K562 (cell line): Measurements from ENCODE around the gene CD300LB. TPM values are rescaled to one million over a fixed set of nuclear protein-coding genes. Genes with fewer than 3 reads are reported as not detected.

Experiments used
- BHLHE40 ChIP-seq: IDR thresholded peaks from 2 replicates; pipeline ENCODE4 v1.6.1; 2011; ENCODE audit warnings: low read length, improper control_type of control experiment
- CBX1 ChIP-seq: sonication (generic); IDR thresholded peaks from 2 replicates; pipeline ENCODE4 v1.6.1; 2016; ENCODE audit warnings: antibody characterized with exemption, low read depth, mild to moderate bottlenecking
- ELK3 ChIP-seq: fragments of 450-650 bp; formaldehyde crosslinking; IDR thresholded peaks from 2 replicates; pipeline ENCODE4 v1.4.0; 2020; ENCODE audit warnings: mild to moderate bottlenecking
- GABPA ChIP-seq: fragments of 200-800 bp; sonication (Bioruptor generic); conservative IDR thresholded peaks from 2 replicates; pipeline ENCODE4 v1.6.1; 2016; ENCODE audit warnings: low read depth, missing genetic modification characterization, missing compliant biosample characterization
- HSF4 ChIP-seq: fragments of 250-450 bp; sonication (Bioruptor Pico); IDR thresholded peaks from 2 replicates; pipeline ENCODE4 v2.1.2; 2022; ENCODE audit warnings: mild to moderate bottlenecking, moderate library complexity, borderline replicate concordance
- JUNB ChIP-seq: fragments of 450-650 bp; formaldehyde crosslinking; conservative IDR thresholded peaks from 2 replicates; pipeline ENCODE4 v1.4.0; 2020; ENCODE audit warnings: mild to moderate bottlenecking
- MAX ChIP-seq: sonication (generic); formaldehyde crosslinking; IDR thresholded peaks from 2 replicates; pipeline ENCODE4 v1.9.0; 2022; ENCODE audit warnings: mild to moderate bottlenecking, missing genetic modification reagents
- TFAP4 ChIP-seq: sonication (generic); formaldehyde crosslinking; IDR thresholded peaks from 2 replicates; pipeline ENCODE4 v1.8.0; 2022; ENCODE audit warnings: missing genetic modification reagents, mild to moderate bottlenecking, moderate library complexity, borderline replicate concordance
- ZBED1 ChIP-seq: IDR thresholded peaks from 2 replicates; pipeline ENCODE4 v1.6.1; 2014
- ZBTB43 ChIP-seq: sonication (generic); formaldehyde crosslinking; IDR thresholded peaks from 2 replicates; pipeline ENCODE4 v1.8.0; 2023; ENCODE audit warnings: mild to moderate bottlenecking, missing genetic modification reagents
- ZEB2 ChIP-seq: fragments of 450-650 bp; IDR thresholded peaks from 2 replicates; pipeline ENCODE4 v1.6.1; 2016
- ZNF311 ChIP-seq: fragments of 250-450 bp; sonication (Bioruptor Pico); IDR thresholded peaks from 2 replicates; pipeline ENCODE4 v1.4.0; 2020; ENCODE audit warnings: mild to moderate bottlenecking, moderate library complexity
- ZNF318 ChIP-seq, 2 experiments: fragments of 450-650 bp; IDR thresholded peaks; 2 replicates each; pipeline ENCODE4 v1.6.1; 2016; ENCODE audit warnings: mild to moderate bottlenecking in 2 of 2, borderline replicate concordance in 1 of 2, low read depth in 1 of 2, moderate library complexity in 1 of 2
- polyA plus RNA-seq, 8 experiments: library from polyadenylated mRNA; depleted of rRNA in 4 of 8; stranded (reverse) in 5 of 8; unstranded in 3 of 8; fragments of >200 nt; fragmentation: Nextera tagmentation in 2 of 8; fragmentation: Illumina TruSeq in 1 of 8; extraction: Ambion mirVana in 2 of 8; extraction: Trizol in 1 of 8; gene quantifications; 2 replicates each; pipeline versions ENCODE4 v1.2.1 to v1.2.3, GENCODE V29; 2011 to 2014; ENCODE audit warnings: inconsistent platforms in 1 of 8, missing spikeins in 1 of 8
- total RNA-seq, 7 experiments: library from RNA; depleted of rRNA in 6 of 7; stranded (reverse); fragments of >200 nt in 6 of 7; fragmentation: Illumina TruSeq in 2 of 7; extraction: Trizol in 2 of 7; gene quantifications; 2 replicates each; pipeline versions ENCODE4 v1.2.1 to v1.2.3, GENCODE V29; 2011 to 2021; ENCODE audit warnings: low replicate concordance in 1 of 7

The CD300LB gene
- total and polyA plus RNA-seq, 9 of the 15 experiments (the other 6 are each of a cell fraction or from before 2014, with no cell fraction given), result not detected

- TF ChIP-seq ZNF311 (CRISPR knock-in tag) (no peak), HSF4 (no peak), ZEB2 (peak; percentile 44; the same call in 1 of the 2 replicates), ZNF318 (IDR thresholded peaks at IDR 0.05; ENCODE audit: borderline replicate concordance in 1 of 2, low read depth in 1 of 2) (peak in 1 of 2 experiments; percentile 92; a peak in 2 of 4 replicates), BHLHE40 (peak; percentile 57), CBX1 (peak; percentile 87; the same call in 1 of the 2 replicates), ZBED1 (no peak), ELK3 (CRISPR knock-in tag) (no peak), GABPA (tag) (0 out of 2 replicates have a peak, but pooled peaks have one; percentile 40), ZBTB43 (peak; percentile 88), MAX (CRISPR knock-in tag) (peak; percentile 86), JUNB (CRISPR knock-in tag) (peak; percentile 80), TFAP4 (CRISPR knock-in tag) (peak; percentile 74)
Observed at GRCh38 chr17:74513987-74514631, 17.2 kb downstream of the CD300LB start (continued).
